ENCODE results near the gene ARSI.
A peak's percentile ranks its signal among the peaks of the same experiment; 100 is the strongest.

ARSI gene

GRCh38 chr5:150305557-150305956 is 2.9 kb upstream of the ARSI start:
- DNase-seq = peak; percentile 47

- DNase-seq = no peak
Observed at GRCh38 chr5:150305095-150305494, 2.4 kb upstream of the ARSI start.

- no peak for DNase-seq
Observed at GRCh38 chr5:150304481-150305081, 1.9 kb upstream of the ARSI start.

GRCh38 chr5:150303660-150304386 is 1.1 kb upstream of the ARSI start:
- peak; percentile 51 for DNase-seq

- no peak for DNase-seq
Observed at GRCh38 chr5:150303070-150303615, 438 bp upstream of the ARSI start.

DNA sequence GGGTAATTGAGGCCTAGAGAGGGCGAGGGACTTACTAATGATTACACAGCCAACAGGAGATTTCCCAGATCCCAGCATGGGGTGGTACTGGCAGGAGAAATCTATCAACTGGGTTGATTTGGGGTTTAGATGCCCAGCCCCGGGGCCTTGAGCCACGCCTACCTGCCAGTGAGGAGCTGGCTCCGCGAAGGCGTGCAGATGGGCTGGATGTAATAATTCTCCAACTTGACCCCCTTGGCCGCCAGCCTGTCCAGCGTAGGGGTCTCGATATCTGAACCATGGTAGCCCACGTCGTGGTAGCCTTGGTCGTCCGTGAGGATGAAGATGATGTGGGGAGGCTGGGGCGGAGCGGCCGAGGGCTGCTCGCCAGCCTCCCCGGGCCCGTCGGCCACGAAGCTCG is 804 bp downstream of the ARSI start:
- no peak for DNase-seq

DNA sequence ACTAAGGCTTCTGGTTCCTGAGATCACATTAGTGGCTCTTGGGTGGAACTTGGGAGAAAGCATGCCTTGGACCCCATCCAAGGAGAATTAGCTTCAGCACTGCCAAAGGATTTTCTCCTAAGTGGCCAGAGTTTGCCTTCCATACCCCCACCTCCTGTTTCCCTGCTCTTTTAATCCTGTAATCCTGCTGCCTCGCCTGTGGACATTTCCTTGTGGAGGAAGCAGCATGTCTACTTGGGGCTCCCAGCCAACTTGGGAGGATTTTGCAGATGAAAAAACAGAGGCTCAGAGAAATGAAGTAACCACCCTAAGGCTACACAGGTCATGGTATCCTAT is 1.6 kb downstream of the ARSI start:
- DNase-seq = peak; percentile 65

DNA sequence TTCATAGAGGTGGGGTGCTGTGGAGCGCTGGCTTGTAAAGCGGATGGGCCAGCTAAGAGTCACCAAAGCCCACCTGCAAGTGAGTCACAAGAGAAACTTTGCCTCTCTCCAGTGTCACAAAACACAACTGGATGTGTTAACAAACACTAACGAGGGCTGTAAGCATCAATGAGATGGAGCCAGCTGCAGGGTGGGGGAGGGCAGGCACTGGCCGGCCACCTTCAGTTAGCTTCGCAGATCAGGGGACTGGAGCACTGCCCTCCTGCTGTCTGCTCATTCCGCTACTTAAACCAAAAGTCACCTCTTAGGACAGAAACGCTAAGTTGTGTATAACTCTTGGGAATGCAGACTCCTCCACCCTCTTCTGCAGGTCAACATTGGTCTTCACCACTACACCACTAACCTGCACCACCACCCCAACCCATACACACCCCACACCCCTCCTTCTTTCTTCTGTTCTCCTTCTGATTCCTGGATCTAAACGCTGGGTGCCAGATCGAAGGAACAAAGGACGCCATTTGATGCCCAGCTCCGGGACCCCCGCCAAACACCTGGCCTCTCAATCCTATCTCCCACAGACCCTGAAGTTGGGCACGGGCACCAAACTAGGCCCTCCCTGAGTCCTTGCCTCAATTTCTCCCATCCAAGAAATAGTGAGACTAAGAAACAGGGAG is 2.1 kb downstream of the ARSI start:
- DNase-seq = no peak

DNA sequence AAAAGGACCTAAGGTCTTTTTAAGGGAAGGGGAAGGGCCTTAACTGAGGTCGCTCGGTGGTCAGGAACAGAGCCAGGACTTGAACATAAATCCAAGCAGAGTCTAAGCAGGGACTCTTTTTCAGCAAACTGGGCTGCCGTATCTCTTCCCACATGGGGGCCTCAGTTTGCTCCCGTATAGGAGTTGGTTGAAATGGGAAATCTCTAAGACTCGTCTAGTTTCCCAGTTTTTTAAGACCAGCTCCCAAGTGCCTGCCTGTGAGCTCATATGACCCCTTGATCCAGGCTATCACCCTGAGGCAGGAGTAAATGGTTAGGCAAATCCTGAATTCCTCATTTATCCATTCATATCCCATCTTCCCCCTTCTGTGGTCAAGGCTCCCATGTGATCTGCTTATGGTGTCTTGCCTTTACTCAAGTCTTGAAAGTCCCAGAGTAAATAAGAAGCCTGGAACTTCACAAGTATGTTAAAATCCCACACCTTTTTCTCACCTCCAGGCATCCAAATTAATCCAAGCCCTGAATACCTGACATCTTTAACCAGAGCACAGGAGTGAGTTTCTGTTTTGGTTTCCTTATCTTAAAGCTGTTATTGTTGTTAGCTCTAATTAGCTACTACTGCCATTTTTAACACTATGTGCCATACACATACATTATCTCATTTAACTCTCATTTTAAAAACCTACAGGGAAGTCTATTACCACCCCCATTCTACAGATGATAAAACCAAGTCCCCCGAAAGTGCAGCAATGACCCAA is 3.0 kb downstream of the ARSI start:
- peak; percentile 64 for DNase-seq

DNA sequence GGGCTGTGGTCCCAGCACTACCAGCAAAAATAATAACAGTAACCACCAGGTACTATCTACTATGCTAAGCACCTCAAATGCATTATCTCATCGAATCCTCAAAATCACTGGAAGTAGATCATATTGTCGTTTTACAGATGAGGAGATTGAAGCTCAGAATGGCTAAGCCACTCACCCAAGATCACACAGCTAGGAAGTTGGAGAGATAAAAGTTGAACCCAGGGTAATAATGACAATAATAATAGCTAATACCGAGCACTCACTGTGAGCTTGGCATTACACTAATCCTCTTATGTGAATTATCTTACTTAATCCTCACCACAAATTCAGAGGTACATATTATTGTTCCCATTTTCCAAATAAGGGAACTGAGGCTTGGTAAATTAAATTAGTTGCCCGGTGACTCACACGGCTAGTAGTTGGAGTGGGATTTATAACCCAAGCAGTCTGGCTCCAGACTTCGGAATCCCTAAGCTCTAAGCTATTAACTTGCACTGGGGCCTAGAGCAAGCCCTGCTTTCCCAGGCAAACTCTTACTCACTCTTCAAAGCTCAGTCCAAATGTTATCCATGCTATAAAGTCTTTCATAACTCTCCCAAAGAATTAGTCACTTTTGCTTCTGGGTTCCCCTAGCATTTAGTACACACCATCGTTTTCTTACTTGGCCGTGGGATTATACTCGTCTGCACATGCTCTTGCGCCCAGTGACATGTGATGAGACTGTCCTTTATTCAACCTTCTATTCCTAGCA is 3.8 kb downstream of the ARSI start:
- peak; percentile 97 for DNase-seq

DNA sequence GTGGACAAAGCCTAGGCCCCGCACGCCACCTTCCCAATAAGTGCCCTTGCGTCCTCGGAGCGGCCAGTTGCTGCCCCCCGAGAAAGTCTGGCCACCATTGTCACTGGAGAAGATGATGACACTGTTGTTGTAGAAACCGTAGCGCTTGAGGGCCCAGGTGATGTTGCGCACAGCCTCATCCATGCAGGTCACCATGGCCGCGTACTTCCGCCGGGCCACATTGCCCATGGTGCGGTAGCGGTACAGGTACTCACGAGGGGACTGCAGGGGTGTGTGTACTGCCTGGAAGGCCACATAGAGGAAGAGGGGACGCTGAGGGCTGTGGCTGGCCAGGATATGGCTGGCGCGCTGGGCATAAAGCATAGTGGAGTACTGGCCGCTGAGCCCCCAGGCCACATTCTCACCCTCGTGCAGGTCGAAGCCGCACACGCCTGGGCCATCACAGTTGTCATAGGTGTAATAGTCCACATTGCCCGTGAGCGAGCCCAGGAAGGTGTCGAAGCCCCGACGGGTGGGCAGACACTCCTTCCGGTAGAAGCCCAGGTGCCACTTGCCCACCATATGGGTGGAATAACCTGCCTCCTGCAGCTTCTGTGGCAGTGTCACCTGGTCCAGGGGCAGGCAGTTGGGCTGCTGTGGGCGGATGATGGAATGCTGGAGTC is 4.6 kb downstream of the ARSI start:
- DNase-seq = no peak

- no peak for DNase-seq
Observed at GRCh38 chr5:150297236-150297890, 5.3 kb downstream of the ARSI start.

GRCh38 chr5:150296496-150296895 is 6.2 kb downstream of the ARSI start:
- DNase-seq = no peak

DNA sequence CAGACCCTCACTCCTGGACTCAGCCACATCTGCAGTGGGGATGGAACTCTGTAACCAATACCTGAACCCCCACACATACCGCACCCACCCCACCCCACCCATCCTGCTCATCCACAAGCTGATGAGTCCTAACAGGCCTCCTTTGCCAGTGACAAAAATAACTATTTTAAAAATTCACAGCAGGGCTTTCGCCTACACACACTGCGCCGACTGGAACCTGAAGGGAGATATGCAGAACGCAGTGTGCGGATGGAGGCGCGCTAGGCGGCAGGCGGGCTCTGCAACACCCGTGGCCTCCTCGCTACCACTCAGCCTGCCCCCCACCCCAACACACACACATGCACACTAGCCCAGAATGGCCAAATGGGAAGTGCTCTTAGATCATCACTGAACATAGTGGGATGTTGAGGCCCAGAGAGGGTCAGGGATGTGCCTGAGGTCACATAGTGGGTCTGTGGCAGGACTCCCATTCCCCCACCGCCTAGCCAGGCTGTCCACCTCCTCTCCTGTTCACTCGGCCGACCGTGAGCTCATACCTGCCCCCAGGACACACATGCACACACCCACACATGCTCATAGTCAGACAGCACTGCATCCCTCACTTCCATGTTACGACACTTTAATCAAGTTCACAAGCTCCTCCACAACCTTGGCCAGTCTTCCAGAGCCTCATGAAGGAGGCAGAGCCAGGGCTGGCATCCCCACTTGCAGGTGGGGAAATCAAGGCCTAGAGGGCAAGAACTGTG is 6.8 kb downstream of the ARSI start:
- DNase-seq = no peak

DNA sequence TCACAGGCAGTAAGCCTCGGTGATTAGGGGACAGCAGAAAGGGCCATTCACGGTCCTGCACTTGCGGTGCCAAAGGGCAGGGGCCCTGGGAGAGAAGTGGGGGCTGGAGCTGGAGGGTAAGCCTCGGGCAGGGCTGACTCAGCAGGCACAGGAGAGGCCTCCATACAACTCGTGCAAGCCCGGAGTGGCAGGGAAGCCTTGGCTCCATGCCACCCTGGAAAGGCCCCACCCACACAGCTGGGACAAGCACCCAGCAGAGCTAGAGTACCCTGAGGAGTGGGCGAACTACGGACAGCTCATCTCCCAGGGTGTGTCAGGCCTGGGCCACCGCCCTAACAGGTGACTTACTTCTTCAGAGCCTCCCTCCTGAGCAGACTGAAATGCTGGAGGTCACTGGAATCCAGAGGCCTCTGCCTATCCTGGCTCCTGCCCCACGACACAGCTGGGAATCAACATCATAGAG is 7.5 kb downstream of the ARSI start:
- peak; percentile 40 for DNase-seq

DNA sequence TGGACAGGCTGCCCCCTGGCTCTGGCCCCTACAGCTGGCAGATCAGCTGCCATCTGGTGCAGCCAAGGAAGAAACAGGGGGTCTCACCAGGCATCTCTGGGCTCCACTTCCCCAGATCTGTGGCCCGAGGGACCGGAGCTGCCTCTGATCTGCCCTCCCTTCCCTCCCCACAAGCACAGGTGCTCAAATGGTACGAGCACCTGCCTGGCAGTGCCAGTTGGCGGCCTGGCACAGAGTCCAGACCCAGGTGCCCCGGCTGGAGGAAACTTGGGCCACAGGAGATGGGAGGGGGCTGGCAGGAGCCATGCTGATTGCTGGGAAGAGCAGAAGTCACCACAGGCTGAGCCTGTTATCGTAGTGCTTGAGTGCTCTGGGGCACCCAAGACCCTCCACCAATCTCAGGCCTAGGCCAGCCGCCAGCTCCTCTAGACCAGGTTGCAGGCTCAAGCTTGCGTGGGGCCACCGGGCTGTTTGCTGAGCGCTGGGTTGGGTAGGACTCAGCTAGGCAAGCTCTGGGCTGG is 8.1 kb downstream of the ARSI start:
- DNase-seq = no peak

DNA sequence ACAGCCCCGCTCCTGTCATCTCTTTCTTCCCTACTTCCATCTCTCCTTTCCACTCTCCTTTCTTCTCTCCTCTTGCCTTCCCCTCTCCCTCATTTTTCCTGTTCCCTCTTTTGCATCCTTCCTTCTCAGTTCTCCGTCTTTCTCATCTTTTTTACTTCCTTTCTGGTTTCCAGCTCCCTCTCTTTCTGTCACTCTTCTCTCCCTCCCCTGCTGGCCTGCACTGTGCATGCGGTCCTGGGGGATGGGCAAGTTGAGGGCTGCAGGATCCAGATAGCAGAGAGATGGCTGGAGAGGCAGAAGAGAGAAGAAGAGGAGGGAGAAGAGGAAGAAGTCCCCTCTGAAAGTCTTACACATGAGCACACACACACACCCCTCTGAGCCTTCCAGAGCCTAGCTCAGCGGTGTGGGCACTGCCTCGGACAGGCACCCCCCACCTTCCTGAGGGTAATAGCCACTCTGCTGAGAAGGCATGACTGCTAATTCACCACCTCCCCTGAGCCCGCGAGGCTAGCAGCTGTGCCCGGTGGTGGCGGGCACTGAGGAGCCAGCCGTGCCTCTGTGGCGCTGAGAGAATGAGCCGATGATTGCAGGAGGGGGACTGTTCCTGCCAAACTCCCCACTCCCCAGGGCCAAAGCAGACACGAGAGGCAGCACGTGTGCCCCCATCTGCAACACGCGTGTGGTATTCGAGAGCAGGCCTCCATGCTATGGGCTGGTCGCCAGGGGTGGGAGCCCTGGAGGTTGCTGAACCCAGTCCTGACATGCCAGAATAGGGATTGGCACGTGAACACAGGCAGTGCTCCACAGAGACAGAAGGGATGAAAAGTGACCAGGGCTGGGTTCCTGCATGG is 9.4 kb downstream of the ARSI start:
- DNase-seq = no peak

DNA sequence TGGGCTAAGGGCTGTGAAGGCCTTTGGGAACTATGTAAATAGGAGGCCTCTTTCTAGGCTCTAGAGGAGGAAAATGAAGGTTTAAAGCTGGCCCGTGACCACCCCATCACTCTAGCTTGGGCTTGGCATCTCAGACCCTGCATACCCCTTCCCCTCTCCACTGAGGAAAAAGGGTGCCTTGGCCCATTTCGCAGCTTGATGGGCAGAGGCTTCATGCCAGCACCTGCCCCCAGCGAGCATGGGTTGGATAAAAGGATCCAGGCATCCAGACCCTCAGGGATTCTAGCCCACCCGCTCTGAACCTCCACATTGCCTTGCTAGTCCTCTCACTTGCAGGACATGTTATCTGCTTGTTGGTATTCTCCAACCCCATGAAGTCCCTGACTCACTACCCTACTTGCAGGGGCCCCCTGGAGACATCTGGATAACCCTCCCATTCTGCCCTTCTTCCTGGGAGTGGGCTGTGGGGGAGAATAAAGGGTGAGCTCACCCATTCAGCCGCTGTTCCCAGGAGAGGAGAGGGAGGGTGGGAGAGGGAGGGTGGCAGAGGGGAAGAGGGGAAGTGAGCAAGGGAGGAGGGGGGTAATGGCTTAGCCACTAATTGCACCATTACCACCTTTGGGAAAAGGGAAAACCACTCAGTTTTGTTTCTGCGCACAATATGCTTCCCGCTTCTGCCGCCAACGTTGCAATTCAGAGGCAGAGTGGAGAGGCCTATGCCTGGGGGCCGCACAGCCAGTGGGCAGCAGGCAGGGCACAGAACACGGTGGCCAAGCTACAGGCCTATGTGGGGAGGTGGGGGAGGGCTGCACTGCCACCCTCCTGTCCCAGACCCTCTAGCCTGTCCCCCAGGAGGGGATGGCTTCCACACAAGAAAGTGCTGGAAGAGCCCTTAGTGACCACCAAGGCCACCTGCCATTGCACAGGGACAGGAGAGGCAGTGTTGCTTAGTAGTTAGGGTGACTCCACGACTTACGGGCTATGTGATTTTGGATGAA is 11.0 kb downstream of the ARSI start:
- DNase-seq = peak; percentile 52
